Fibroblast of skin of back (primary cell): ENCODE results near the gene INPP4A.

Experiments
- DNase-seq: peaks from one replicate; pipeline ENCODE4 v3.0.0-alpha.2; 2013

Gene INPP4A

GRCh38 chr2:98565941-98566340 is 121.3 kb downstream of the INPP4A start:
- DNase-seq = no peak

DNA sequence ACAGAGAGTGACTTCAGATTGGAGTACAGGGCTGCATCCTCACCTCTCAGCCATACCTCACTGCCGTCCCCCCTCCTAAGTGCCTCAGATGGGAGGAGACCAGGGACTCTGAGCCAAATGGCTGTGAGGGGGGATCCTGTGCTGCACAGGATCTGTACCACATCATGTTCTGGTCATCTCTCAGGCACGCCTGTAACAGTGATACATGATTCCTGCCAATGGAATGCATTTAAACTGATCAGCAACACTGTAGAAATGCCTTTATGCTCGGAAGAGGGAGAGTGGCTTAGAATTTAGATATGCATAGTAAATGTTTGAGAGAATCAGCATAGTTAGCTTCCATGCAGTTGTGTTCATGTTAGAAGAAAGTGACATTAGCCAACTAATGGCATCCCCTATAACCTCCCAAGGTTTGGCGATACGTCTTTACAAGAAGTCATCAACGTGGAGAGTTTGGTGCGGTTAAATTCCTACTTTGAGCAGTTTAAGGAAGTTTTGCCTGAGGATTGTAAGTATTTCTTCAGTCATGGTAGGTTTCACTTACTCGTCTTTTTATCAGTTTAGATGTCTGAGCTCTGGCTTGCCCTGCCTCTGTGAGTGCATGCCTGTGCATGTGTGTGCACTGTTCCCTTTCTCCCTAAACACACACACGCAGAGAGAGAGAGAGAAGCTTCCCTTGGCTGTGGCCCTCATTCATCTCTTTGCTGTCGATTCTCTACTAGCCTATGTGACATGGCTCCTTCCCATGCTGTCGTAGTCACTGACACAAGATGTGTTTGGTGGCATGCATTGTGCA is 123.7 kb downstream of the INPP4A start:
- peak; percentile 7 for DNase-seq

GRCh38 chr2:98569197-98569793 is 124.6 kb downstream of the INPP4A start:
- peak; percentile 9 for DNase-seq

DNA sequence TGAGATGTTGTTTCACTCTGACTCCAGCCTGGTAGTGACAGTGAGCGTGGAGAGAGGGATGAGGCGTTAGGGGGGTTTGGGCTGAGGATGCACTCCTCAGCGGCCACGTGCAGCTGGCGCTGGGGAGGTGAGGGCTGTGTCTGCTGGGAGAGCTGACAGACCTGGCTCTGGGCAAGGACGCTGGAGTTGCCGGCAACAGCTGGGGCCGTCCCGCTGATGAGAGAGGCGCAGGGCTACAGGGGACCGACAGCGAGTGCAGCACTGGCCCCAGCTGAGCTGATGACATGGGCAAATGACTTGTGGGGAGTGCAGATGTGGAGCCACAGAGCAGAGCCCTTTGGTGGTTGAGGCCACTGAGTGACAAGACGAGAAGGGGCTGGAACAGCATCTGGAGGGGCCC is 125.3 kb downstream of the INPP4A start:
- no peak for DNase-seq

- DNase-seq = no peak
These were observed 125.7 kb downstream of the INPP4A start for GRCh38 chr2:98570356-98570755.

DNA sequence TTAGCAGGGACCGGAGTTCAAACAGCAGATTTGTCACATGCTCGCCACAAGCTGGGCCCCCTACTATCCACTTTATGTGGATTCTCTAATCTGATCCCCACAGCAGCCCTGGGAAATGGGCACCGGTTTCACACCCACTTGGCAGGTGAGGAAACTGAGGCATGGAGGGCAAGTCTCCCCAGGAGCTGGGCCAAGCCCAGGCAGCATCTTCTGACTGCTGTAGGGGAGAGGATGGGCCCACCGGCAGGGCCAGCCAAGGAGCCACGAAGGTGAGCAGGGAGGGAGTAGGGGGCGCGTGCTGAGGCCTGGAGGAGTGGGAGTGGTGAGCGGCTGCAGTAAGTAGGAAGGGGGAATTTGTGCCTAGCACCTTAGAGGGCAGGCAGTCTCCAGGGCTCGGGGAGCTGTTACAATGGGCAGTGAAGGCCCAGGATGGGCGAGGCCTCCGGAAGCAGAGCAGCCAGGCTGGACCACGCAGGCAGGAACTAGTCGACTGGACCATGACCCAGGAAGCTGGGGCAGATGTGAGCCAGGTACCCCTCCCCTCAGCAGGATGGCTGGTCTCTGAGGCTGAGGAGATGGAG is 126.6 kb downstream of the INPP4A start:
- DNase-seq = no peak

DNA sequence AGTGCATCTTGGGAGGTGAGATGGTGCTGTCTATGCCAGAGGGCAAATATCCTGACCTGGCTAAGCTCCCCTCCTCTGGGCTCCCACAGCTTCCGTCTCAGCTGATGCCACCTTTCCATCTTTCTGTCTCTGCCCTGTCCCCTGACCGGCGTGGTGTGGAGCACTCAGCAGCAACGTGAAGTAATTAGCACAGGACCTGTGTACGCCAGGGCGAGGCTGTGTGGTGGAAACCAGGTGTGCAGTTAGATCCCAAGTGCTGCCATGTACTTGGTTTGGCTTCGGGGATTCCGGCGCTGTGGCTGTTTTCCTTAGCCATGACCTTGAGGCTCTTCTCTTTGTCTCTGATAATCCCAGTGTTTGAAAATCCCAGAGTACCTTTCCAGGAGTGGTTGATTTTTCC is 127.1 kb downstream of the INPP4A start:
- no peak for DNase-seq

- no peak for DNase-seq
These were observed 127.6 kb downstream of the INPP4A start for GRCh38 chr2:98572211-98572610.

DNA sequence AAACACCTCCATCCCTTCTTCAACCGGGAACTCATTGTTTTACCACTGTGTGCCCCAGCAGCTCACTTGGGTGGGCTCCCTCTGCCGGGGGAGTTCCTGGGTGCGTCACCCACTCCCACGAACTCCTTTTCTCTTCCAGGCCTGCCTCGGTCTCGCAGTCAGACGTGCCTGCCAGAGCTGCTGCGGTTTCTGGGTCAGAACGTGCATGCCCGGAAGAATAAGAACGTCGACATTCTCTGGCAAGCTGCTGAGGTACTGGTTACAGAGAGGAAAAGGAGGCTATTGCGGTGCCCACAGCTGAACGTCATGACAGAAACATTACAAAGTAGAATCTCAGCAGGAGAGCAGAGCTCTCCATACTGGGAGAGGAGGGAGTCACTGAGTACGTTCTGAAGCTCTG is 128.0 kb downstream of the INPP4A start:
- no peak for DNase-seq

GRCh38 chr2:98573426-98573825 is 128.8 kb downstream of the INPP4A start:
- DNase-seq = no peak

GRCh38 chr2:98576666-98577312 is 132.1 kb downstream of the INPP4A start:
- no peak for DNase-seq

GRCh38 chr2:98577313-98577712 is 132.7 kb downstream of the INPP4A start:
- no peak for DNase-seq

DNA sequence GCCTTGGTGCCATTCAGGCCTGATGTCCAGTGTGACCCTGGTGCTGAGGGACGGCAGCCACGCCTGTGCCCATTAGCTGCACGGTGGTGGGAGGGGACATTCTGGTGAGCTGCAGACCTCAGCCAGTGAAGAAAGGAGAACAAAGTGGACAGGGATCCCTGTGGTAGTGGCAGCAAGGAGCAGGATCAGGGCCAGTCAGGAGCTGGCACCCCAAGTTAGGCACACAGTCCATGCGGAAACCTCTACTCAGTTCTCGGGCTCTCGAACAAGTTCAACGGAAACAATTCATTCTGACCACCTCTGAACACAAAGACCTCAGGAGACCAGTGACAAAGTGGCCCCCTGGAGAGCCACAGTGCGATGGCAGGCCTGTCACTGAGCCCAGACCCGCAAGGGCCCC is 133.6 kb downstream of the INPP4A start:
- DNase-seq = no peak

GRCh38 chr2:98579926-98580325 is 135.3 kb downstream of the INPP4A start:
- no peak for DNase-seq

DNA sequence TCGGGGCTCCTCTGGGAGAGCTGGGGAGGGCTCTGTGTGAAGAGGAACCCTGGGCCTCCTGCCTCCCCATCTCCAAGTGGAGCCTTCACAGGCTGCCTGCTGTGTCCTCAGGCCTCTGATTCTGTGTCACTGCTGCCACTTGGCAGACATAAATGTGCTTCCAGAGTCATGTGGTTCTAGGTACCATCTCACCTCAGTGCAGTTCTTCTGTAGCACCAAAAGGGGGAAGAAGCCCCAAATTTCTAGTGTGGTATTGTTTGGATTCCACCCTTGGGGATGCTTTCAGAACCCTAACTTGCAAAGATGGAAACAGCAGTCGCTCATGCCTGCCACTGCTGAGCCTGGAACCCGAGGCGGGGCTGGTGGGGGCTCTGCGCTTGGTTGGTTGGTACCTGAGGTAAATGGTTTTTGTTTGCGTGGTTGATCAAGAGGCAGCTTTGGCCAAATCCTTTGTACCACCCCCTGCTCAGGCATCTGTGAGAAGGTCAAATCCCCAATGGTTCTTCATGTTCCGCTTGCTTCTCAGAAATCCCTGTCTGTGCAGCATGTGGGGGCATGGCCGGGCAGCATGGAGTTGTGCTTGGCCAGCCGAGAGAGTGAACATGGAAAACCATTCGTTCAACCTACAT is 136.1 kb downstream of the INPP4A start:
- DNase-seq = no peak

GRCh38 chr2:98582523-98582922 is 137.9 kb downstream of the INPP4A start:
- DNase-seq = no peak

DNA sequence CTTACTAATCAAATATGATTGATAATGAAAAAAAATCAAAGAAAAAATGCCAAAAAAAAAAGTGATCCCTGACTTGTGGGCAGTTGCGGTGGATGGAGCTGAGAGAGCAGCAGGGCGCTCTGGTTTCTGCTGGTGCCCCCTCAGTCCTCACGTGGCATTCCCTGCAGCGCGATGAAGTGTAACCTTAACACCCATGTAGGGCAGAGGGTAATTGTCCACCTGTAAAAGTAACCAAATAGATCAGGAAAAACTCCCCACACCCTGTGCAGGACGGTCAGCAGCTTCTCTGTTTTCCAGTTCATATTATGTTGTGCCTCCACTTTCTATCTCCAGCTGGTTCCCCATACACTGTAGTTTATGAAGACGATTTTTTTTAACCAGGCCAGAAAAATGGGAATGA is 138.6 kb downstream of the INPP4A start:
- no peak for DNase-seq

- no peak for DNase-seq
These were observed 139.4 kb downstream of the INPP4A start for GRCh38 chr2:98583816-98584618.

- no peak for DNase-seq
These were observed 140.7 kb downstream of the INPP4A start for GRCh38 chr2:98585386-98585785.

- DNase-seq = no peak
These were observed 142.0 kb downstream of the INPP4A start for GRCh38 chr2:98586551-98587140.

- no peak for DNase-seq
These were observed 144.3 kb downstream of the INPP4A start for GRCh38 chr2:98588880-98589431.
